HG02840 (cell line): ENCODE data around the gene KCNC2.

Experiments
- ATAC-seq: cut with Tn5 transposase; IDR thresholded peaks from one replicate; pipeline ENCODE4 v1.9.1; 2021; ENCODE audit warnings: mild to moderate bottlenecking, moderate library complexity, moderate number of reproducible peaks; ENCODE audit not compliant: unreplicated experiment, low FRiP score

Gene KCNC2

GRCh38 chr12:75162845-75163244 is 46.8 kb downstream of the KCNC2 start:
- ATAC-seq: no peak

DNA sequence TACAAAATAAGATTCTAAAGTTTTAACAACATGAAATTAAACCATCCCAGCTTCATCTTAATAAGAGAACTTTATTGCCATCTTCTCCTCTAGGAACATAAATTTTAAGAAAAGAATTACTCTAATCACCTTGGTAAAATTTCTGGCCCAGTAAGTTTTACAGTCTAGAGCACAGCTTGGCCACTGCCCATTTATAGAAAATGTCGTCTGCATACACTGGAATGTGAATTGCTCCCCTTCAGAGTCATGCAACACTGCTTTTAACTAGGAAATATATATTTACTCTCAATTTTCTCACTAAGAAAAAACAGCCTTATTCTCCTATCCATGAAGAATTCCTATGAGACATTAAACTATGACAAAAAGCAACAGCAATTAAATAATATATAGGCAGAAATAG is 48.2 kb downstream of the KCNC2 start:
- ATAC-seq: no peak

DNA sequence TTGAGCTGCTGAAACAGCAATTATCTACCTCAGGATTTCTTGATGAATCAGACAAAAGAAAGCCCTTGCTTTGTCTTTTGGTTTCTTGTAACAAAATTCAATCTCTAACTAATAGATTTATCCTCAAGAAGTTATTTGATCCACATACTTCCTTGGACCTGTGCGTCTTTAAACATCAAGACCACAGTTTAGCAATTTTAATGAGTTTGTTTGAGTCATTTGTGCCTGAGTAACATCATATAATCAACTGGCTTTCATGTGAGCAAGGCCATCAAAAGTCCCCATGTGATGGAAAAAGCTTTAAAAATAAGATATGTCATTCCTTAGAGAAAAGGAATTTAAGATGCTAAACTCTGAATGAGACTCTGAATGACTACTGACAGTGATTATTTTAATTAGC is 52.3 kb downstream of the KCNC2 start:
- no peak for ATAC-seq

- ATAC-seq: no peak
Observed at GRCh38 chr12:75155962-75156361, 53.7 kb downstream of the KCNC2 start.

DNA sequence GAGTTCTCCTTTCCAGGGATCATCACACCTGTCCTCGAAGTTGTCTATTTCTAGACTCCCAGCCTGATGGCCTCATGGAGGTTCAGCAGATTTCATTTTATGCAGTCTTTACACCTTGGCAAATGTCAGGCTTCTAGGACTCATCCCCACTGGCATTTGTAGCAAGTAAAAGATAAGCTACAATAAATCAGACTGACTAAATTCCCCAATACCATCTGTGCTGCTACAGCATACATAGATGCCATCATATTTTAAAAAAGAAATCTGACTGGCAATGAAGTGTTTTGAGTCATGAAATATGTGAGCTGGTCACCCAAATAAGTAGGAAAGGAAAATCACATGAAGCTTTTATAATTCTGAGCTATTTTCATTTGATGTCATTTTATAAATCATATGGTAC is 55.3 kb downstream of the KCNC2 start:
- no peak for ATAC-seq

DNA sequence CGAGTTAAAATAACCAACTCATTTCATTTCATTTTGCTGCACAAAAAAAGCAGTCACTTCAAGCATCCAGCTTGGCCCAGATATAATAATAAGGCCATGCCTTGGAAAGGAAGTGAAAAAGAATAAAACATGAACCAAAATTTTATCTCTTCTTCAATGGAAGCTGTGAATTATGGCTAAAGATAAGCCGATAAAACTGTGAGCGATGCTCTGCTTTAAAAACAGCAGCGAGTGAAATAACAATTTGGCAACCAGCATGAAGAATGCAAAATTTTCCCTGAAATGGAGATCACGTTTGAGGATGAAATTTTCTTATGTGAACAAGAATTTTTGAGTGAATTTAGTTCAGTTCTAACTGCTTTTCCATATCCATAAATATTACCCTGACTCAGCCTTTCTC is 70.4 kb downstream of the KCNC2 start:
- no peak for ATAC-seq

DNA sequence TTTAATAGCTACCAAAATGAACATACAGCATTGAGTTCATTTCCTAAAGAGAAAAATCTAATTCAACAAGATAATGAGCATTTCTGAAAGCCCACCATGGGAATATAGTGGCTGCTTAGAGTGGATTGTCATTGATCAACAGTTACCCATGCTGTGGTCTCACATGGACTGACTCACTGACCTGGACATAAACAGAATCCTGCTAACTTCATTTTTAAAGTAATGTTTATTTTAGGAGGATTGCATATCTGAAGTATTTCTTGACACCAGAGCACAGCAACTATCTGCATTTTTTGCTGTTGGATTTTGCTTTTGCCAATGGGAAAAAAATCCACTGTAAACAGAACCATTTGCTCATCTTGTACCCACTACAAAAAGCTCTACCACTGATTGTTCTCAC is 71.7 kb downstream of the KCNC2 start:
- ATAC-seq: no peak

DNA sequence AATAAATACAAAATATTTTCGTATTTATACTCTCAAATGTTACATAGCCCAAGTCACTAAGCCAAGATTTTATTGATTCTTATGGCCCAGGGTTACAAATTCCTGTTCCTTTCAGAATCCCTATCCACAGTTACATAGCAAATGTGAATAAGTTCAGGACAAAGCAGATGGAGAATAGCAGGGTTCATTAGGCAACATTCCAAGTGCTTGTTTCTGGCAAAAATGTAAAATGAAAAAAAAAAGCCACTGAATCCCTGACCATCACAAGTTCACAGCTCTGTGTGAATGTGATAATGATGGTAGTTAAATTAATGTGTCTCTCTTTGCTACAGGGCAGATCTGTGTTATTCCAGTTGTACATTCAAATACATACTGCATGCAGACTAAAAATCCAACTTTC is 74.6 kb downstream of the KCNC2 start:
- no peak for ATAC-seq

DNA sequence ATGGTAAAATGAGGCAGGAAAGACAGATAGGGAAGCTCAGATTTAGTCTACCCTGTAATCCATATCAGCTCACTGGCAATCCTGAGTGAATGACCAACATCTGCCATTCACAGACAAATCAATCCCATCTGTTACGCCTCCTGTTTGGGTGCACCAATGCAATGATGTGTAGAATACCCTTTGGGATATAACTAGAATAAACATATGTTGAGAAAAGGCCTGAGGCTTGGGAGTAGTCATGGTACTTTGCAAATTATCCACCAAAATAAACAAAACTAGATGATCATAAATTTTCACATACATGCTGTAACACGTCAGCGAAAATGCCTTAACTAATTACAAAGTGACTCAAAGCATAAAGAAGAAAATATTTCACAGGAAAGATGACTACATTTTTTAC is 78.8 kb downstream of the KCNC2 start:
- ATAC-seq: no peak

- ATAC-seq: no peak
Observed at GRCh38 chr12:75129275-75129674, 80.4 kb downstream of the KCNC2 start.

DNA sequence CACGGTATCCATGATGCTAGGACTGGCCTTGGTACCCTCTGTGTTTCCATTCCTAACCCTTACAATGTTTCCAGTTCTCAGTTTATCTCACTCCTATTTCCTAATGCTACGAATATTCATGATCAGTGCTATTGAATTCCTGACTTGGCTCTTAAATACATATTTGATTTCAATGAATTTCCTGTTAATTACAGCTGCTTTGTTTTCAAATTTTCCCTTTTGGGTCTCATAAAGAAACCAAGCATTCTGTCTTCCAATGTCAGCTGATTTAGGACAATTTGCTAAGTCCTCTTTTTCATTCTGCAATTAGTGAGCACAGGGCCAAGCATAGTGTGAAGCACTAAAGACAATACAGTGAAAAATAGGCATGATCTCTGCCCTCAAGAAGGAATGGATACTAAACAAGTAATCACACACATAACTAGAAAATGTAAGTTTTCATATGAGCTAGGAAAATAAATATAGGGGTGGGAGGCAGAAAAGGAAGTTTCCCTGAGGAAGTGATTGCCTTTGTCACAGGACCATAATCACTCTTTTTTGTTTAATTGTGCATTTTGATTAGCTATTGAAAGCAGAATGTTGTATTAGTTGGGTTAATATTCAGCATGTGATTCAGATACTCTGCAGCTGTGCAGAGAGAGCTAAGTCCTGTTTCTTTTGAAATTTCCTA is 88.5 kb downstream of the KCNC2 start:
- ATAC-seq: no peak

DNA sequence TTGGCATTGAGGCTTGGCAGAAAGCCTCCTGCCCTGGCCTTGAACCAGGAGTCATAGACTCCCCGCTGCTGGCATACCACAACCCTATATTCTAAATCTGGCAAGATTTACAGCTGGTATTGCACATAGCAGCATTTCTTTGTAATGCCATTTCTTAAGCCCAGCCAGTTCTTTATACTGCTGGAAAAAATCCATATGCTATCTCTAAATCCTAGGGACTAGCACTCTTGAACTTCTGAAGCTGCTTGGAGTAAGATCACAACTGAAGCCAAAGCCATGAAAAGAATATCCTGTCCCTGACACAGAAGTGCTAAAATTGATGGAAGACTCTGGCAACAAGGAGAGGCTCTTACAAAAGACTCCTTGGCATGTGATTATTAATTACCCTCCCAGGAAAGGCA is 89.3 kb downstream of the KCNC2 start:
- ATAC-seq: no peak

DNA sequence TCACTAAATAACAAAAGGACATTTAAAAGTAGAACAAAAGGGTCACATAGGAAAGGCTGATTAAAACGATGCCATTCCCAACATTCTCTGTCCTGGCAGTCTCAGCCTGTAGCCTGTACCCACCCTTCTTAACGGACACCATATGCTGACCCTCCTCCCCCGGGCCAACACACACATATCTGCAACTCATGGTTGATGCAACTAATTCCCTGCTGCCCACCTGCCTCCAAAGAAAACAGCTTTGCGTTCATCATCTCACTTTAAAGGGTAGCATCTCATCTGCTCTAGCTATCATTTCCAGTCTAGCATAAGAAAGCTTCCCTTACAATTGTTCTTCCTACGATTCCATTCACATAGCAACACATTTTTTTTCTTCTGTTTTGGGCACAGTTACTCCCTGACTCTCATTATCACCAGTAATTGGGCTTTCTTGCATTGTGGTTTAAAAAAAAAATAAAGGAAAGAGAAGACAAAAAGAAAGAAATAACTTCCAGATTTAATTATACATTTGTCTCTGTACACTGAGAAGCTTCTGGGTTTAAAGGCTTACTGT is 92.9 kb downstream of the KCNC2 start:
- no peak for ATAC-seq

- ATAC-seq: no peak
Observed at GRCh38 chr12:75115748-75116147, 93.9 kb downstream of the KCNC2 start.

- ATAC-seq: no peak
Observed at GRCh38 chr12:75103822-75104221, 105.8 kb downstream of the KCNC2 start.

GRCh38 chr12:75101781-75102180 is 107.9 kb downstream of the KCNC2 start:
- ATAC-seq: no peak

DNA sequence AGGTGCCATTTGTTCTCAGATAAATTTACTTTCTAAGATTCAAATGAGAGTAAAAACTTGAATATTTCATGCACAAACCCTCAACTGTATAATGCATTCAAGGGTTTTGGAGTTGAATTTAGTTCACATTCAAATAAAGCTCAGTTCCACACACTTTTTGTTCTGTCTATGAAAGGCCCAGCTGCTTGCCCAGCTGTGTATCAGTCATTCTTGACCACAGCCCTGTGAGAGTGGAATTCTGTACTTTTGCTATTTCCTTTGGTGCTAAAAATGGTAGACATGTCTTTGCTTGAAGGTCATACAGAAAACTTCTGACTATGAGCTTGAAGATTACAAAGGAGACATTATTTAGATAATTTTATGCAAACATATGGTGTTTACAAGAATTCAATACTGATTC is 110.4 kb downstream of the KCNC2 start:
- ATAC-seq: no peak

- no peak for ATAC-seq
Observed at GRCh38 chr12:75097003-75097402, 112.6 kb downstream of the KCNC2 start.

DNA sequence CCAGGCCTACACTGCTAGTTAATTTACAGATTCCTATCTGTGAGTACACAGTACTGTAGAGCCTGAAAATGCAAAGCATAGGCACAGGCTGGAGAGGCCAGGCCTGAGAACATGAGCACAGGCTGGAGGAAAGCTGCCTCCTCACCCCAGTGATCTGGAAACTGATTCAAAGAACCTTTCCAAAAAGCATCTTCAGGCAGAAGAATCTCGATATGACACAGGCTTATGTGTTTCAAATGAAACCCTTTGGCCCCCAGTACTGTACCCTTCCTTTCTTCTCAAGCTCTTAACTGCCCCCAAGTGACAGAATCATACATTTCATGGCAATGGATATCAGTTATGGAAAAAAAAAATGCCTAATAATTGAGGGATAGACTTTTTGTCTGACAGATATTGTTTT is 122.0 kb downstream of the KCNC2 start:
- ATAC-seq: no peak

- no peak for ATAC-seq
Observed at GRCh38 chr12:75086091-75087038, 123.3 kb downstream of the KCNC2 start.

GRCh38 chr12:75081305-75081704 is 128.3 kb downstream of the KCNC2 start:
- no peak for ATAC-seq

GRCh38 chr12:75080582-75080981 is 129.1 kb downstream of the KCNC2 start:
- ATAC-seq: no peak
